ENCODE results near the gene LGR4.
A peak's percentile ranks its signal among the peaks of the same experiment; 100 is the strongest.
"Not testable (repeated sequence)": the region's sequence is repeated elsewhere in the genome, so short reads cannot be mapped to it uniquely, and the experiment has no call there.

LGR4 gene

GRCh38 chr11:27472398-27473016 is at the start of gene LGR4:
Gene LGR4, minus strand, starts transcription at chr11:27472790. Its CDS starts 488 bp downstream, at chr11:27472302.
- peaks cover 26% of the 10 kb centered on the region for H3K4me1 ChIP-seq (ENCODE audit: control insufficient read depth, low read depth, low read length)
- no peaks in the 10 kb centered on the region for H3K9me3 ChIP-seq (ENCODE audit: control insufficient read depth, low read depth, low read length)
- H3K4me3 ChIP-seq (ENCODE audit: low read length): peak within 1 kb of the TSS; percentile 76
- peak within 1 kb of the TSS; percentile 63 for H3K9ac ChIP-seq (ENCODE audit: low read length)
- no peak within 1 kb of the TSS for H3K27ac ChIP-seq (ENCODE audit: low read length)
- no peaks in the 10 kb centered on the region for H3K27me3 ChIP-seq (ENCODE audit: control insufficient read depth, insufficient read depth, low read length)
- no peaks in the 10 kb centered on the region for H3K36me3 ChIP-seq (ENCODE audit: control insufficient read depth, low read depth, low read length)

DNA sequence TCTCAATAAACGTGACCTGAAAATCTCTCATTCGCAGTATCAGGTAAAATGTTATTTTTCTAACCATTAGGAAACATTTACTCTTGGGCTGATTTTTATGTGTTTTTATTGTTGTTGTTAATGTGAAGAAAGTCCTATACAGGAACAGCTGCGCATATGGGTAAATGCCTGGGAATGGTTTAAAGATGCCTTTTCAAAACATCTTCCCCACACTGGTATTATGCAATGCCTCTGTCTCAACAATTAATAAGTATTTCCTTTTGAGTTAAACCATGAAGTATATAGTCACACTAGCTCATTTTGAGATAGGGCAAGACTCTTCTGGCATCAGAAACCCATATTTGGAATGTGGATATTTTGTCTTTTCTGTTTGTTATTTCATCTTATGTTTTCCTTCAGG is 47.6 kb upstream of the LGR4 start:
- H3K9me3 ChIP-seq (ENCODE audit: control insufficient read depth, low read depth, low read length): no peaks in the 10 kb centered on the region
- no peaks in the 10 kb centered on the region for H3K4me1 ChIP-seq (ENCODE audit: control insufficient read depth, low read depth, low read length)
- no peak overlapping the region for H3K27ac ChIP-seq (ENCODE audit: low read length)
- no peaks in the 10 kb centered on the region for H3K36me3 ChIP-seq (ENCODE audit: control insufficient read depth, low read depth, low read length)
- no peak overlapping the region for H3K4me3 ChIP-seq (ENCODE audit: low read length)
- H3K27me3 ChIP-seq (ENCODE audit: control insufficient read depth, insufficient read depth, low read length): no peaks in the 10 kb centered on the region
- no peak overlapping the region for H3K9ac ChIP-seq (ENCODE audit: low read length)

DNA sequence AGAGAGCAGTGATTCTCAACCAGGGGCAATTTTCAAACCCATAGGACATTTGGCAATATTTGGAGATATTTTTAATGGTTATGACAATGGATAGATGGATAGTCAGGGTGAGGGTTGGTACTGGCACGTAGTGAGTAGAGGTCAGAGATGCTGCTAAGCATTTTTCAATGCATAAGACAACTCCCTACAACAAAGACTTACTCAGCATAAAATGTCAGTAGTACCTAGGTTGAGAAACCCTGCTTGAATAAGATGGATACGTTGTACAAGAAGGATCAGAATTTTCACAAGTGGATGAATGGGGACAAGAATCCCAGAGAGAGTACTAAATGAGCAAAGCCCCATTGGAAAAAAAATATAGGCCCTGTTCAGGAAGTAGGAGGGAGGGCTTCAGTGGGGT is 45.9 kb upstream of the LGR4 start:
- H3K9me3 ChIP-seq (ENCODE audit: control insufficient read depth, low read depth, low read length): no peaks in the 10 kb centered on the region
- H3K4me1 ChIP-seq (ENCODE audit: control insufficient read depth, low read depth, low read length): no peaks in the 10 kb centered on the region
- no peaks in the 10 kb centered on the region for H3K27me3 ChIP-seq (ENCODE audit: control insufficient read depth, insufficient read depth, low read length)
- no peak overlapping the region for H3K4me3 ChIP-seq (ENCODE audit: low read length)
- H3K27ac ChIP-seq (ENCODE audit: low read length): no peak overlapping the region
- no peak overlapping the region for H3K9ac ChIP-seq (ENCODE audit: low read length)
- no peaks in the 10 kb centered on the region for H3K36me3 ChIP-seq (ENCODE audit: control insufficient read depth, low read depth, low read length)

GRCh38 chr11:27517490-27517889 is 44.9 kb upstream of the LGR4 start:
- not testable (repeated sequence) for H3K4me3 ChIP-seq (ENCODE audit: low read length); H3K36me3 ChIP-seq (ENCODE audit: control insufficient read depth, low read depth, low read length)

DNA sequence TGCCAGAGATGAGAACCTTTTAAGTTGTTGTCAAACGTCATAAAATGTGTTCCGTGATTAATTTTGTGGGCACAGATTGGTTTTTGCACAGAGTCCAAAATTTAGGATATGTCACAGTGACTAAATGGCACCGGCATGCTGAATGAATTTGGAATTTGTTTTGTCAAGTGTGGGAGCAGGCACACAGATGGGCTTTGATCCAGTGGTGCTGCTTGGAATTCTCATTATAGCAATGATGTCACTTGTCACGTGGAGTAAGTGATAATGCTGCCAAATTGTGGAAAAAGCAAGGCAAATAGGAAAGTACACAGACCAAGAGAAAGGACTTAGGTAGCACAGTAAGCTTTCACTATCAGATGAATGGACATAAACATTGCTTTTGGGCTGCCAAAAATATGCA is 42.0 kb upstream of the LGR4 start:
- H3K4me1 ChIP-seq (ENCODE audit: control insufficient read depth, low read depth, low read length): no peaks in the 10 kb centered on the region
- no peak overlapping the region for H3K4me3 ChIP-seq (ENCODE audit: low read length)
- no peak overlapping the region for H3K9ac ChIP-seq (ENCODE audit: low read length)
- H3K9me3 ChIP-seq (ENCODE audit: control insufficient read depth, low read depth, low read length): no peaks in the 10 kb centered on the region
- no peaks in the 10 kb centered on the region for H3K36me3 ChIP-seq (ENCODE audit: control insufficient read depth, low read depth, low read length)
- no peak overlapping the region for H3K27ac ChIP-seq (ENCODE audit: low read length)
- no peaks in the 10 kb centered on the region for H3K27me3 ChIP-seq (ENCODE audit: control insufficient read depth, insufficient read depth, low read length)

More at GRCh38 chr11:27517490-27517889, 44.9 kb upstream of the LGR4 start:
- H3K9me3 ChIP-seq (ENCODE audit: control insufficient read depth, low read depth, low read length); H3K4me1 ChIP-seq (ENCODE audit: control insufficient read depth, low read depth, low read length); H3K27ac ChIP-seq (ENCODE audit: low read length); H3K27me3 ChIP-seq (ENCODE audit: control insufficient read depth, insufficient read depth, low read length); H3K9ac ChIP-seq (ENCODE audit: low read length): not testable (repeated sequence)

DNA sequence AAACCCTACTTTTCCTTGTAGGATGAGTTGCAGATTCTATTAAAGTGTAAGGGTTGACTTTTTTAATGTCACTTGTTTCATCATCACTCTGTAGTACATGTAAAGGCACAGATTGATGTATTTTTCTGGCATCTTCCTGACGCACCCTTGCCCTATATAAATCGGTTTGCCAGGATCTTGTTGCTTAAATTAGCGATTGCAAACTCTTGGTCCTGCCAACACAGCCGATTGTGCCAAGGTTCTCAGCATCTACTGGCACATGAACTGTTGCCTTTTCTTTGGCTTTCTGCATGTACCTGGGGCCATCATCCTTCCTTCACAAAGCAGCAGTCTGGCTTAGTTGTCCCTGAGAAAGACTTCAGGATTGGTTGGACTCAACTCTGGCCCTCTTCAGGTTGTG is 41.5 kb upstream of the LGR4 start:
- no peaks in the 10 kb centered on the region for H3K36me3 ChIP-seq (ENCODE audit: control insufficient read depth, low read depth, low read length)
- no peak overlapping the region for H3K9ac ChIP-seq (ENCODE audit: low read length)
- no peak overlapping the region for H3K27ac ChIP-seq (ENCODE audit: low read length)
- no peak overlapping the region for H3K4me3 ChIP-seq (ENCODE audit: low read length)
- H3K9me3 ChIP-seq (ENCODE audit: control insufficient read depth, low read depth, low read length): no peaks in the 10 kb centered on the region
- no peaks in the 10 kb centered on the region for H3K4me1 ChIP-seq (ENCODE audit: control insufficient read depth, low read depth, low read length)
- no peaks in the 10 kb centered on the region for H3K27me3 ChIP-seq (ENCODE audit: control insufficient read depth, insufficient read depth, low read length)

DNA sequence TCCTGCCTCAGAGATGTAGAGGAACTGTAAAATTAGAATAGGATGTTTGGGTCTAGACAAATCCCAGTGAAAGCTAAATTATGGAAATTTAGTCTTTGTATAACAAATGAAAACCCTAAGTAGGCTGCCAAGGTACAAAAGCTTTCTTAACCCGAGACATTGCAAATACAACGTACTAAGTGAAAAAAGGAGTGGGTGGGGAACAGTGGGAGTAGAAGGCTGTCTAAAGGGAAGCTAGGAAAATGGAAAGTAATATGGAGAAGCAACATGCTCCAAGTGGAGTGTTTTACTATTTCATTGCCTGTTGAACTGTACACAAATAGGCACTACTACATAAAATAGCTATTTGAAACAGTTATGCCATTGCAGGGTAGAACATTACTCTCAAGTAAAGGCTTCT is 40.8 kb upstream of the LGR4 start:
- Histone ChIP-seq H3K27ac (ENCODE audit: low read length) (no peak overlapping the region), H3K9ac (ENCODE audit: low read length) (no peak overlapping the region), H3K27me3 (ENCODE audit: control insufficient read depth, insufficient read depth, low read length) (no peaks in the 10 kb centered on the region), H3K9me3 (ENCODE audit: control insufficient read depth, low read depth, low read length) (no peaks in the 10 kb centered on the region), H3K36me3 (ENCODE audit: control insufficient read depth, low read depth, low read length) (no peaks in the 10 kb centered on the region), H3K4me3 (ENCODE audit: low read length) (no peak overlapping the region), H3K4me1 (ENCODE audit: control insufficient read depth, low read depth, low read length) (no peaks in the 10 kb centered on the region)

DNA sequence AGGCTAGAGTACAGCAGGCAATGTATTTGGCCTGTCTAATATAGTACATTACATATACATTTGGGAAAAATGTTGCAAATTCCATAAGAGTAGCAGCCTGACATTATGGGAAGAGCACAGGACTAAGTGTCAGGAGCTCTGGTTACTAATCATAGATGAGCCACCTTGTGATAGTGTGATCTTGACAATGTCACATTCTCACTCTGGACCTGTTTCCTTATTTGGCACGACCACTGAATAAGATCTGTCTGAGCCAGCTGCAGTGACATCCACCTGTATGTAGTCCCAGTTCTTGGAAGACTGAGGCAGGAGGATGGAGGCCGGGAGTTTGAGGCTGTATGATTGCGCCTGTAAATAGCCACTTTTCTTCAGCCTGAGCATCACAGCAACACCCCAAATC is 39.6 kb upstream of the LGR4 start:
- H3K9me3 ChIP-seq (ENCODE audit: control insufficient read depth, low read depth, low read length): no peaks in the 10 kb centered on the region
- no peaks in the 10 kb centered on the region for H3K27me3 ChIP-seq (ENCODE audit: control insufficient read depth, insufficient read depth, low read length)
- no peak overlapping the region for H3K4me3 ChIP-seq (ENCODE audit: low read length)
- H3K36me3 ChIP-seq (ENCODE audit: control insufficient read depth, low read depth, low read length): no peaks in the 10 kb centered on the region
- H3K4me1 ChIP-seq (ENCODE audit: control insufficient read depth, low read depth, low read length): peaks cover 3% of the 10 kb centered on the region
- no peak overlapping the region for H3K9ac ChIP-seq (ENCODE audit: low read length)
- no peak overlapping the region for H3K27ac ChIP-seq (ENCODE audit: low read length)

DNA sequence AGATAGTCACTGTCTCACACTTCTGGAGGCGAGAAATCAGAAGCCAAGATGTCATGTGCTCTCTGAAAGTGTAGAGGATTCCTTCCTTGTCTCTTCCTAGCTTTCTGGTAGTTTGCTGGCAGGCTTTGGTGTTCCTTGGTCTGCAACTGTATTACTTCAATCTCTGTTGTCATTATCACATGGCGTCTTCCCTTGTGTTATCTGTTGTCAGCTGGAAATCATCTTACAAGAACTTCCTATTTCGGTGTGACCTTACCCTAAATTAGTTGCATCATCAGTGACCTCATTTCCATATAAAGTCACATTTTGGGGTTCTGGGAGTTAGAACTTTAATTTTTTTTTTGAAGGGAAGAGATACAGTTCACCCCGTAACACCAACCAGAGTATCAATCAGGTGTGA is 37.3 kb upstream of the LGR4 start:
- Histone ChIP-seq H3K36me3 (ENCODE audit: control insufficient read depth, low read depth, low read length) (no peaks in the 10 kb centered on the region), H3K4me3 (ENCODE audit: low read length) (no peak overlapping the region), H3K9me3 (ENCODE audit: control insufficient read depth, low read depth, low read length) (no peaks in the 10 kb centered on the region), H3K9ac (ENCODE audit: low read length) (no peak overlapping the region), H3K4me1 (ENCODE audit: control insufficient read depth, low read depth, low read length) (peaks cover 15% of the 10 kb centered on the region), H3K27me3 (ENCODE audit: control insufficient read depth, insufficient read depth, low read length) (no peaks in the 10 kb centered on the region), H3K27ac (ENCODE audit: low read length) (no peak overlapping the region)

DNA sequence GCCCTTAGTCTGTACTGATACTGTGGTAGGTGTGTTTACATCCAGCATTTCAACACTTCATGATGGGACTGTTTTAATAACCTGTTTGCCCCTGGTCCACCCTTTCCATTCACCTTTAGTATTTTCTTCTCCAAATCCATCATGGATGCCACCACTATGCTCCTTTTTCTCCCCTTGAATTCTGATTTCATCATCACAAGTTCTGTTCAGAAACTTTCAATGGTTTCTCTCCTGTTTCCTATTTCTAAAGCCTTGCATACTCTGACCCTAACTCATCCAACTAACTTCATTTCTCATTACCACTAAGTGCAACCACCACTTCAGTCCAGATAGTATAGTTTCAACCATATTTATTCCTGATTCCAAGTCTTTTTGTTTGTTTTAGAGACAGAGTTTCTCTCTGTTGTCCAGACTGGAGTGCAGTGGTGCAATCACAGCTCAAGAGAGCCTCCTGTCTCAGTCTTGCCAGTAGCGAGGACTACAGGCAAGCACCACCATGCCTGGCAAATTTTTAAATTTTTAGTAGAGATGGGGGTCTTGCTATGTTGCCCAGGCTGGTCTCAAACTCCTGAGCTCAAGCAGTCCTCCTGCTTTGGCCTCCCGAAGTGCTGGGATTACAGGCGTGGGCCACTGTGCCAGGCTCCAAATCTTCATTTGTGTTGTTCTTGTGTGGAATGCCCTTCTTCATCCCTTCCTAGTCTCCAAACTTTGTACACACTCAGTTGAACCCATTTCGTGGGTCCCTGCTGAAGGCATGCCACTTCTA is 35.1 kb upstream of the LGR4 start:
- peak overlapping the region; percentile 98 for H3K27ac ChIP-seq (ENCODE audit: low read length)

GRCh38 chr11:27506200-27507182 is 33.9 kb upstream of the LGR4 start, which contains the start of gene LIN7C:
Gene LIN7C, minus strand, starts transcription at chr11:27506769. Its CDS starts 17 bp downstream, at chr11:27506752.
- Histone ChIP-seq H3K4me3 (ENCODE audit: low read length) (peak within 1 kb of the TSS; percentile 100), H3K9me3 (ENCODE audit: control insufficient read depth, low read depth, low read length) (no peaks in the 10 kb centered on the region), H3K27ac (ENCODE audit: low read length) (peak within 1 kb of the TSS; percentile 98), H3K27me3 (ENCODE audit: control insufficient read depth, insufficient read depth, low read length) (no peaks in the 10 kb centered on the region), H3K36me3 (ENCODE audit: control insufficient read depth, low read depth, low read length) (peaks cover 14% of the 10 kb centered on the region), H3K9ac (ENCODE audit: low read length) (peak within 1 kb of the TSS; percentile 97), H3K4me1 (ENCODE audit: control insufficient read depth, low read depth, low read length) (peaks cover 15% of the 10 kb centered on the region)

More for the DNA sequence above, 35.1 kb upstream of the LGR4 start:
- no peaks in the 10 kb centered on the region for H3K27me3 ChIP-seq (ENCODE audit: control insufficient read depth, insufficient read depth, low read length)
- H3K36me3 ChIP-seq (ENCODE audit: control insufficient read depth, low read depth, low read length): peaks cover 3% of the 10 kb centered on the region
- H3K9me3 ChIP-seq (ENCODE audit: control insufficient read depth, low read depth, low read length): no peaks in the 10 kb centered on the region
- H3K9ac ChIP-seq (ENCODE audit: low read length): peak overlapping the region; percentile 97
- H3K4me1 ChIP-seq (ENCODE audit: control insufficient read depth, low read depth, low read length): peaks cover 15% of the 10 kb centered on the region
- H3K4me3 ChIP-seq (ENCODE audit: low read length): peak overlapping the region; percentile 100
